Endothelial cell of umbilical vein (primary cell): ENCODE measurements around the gene C6orf89. TPM values are rescaled to one million over a fixed set of nuclear protein-coding genes. Genes with fewer than 3 reads are reported as not detected.

Source experiments
- BruUV-seq: library from RNA; stranded (reverse); fragments of 400-500 nt; replicated peaks from 2 replicates; lab custom pipeline; 2021; lab: Mats Ljungman, UMichigan
- CTCF ChIA-PET: fragments of 300-600, 350-600 bp; sonication (Branson Sonifier 250); formaldehyde crosslinking; loops from one replicate; lab custom pipeline; 2021; ENCODE audit warnings: antibody characterized with exemption, inconsistent platforms; lab: Charles Lee
- POLR2A ChIA-PET: fragments of 300-600, 350-600 bp; sonication (Branson Sonifier 250); formaldehyde crosslinking; loops from one replicate; lab custom pipeline; 2021; ENCODE audit warnings: antibody characterized with exemption, inconsistent platforms; lab: Charles Lee
- DNase-seq: peaks from one replicate; pipeline ENCODE4 v3.0.0-alpha.2; 2011; ENCODE audit warnings: low read depth, low spot score
- FAIRE-seq: peaks from 2 replicates; lab custom pipeline; 2011; peaks lifted over from hg19 to GRCh38; lab: Jason Lieb, UNC
- H2AFZ ChIP-seq: 2 replicates; pipeline ENCODE4 v1.6.0; 2012; ENCODE audit warnings: low read depth, low read length, control low read depth, inconsistent platforms
- H3K27ac ChIP-seq: 2 replicates; pipeline ENCODE4 v1.5.1; 2011; ENCODE audit warnings: low read depth, mild to moderate bottlenecking, control low read depth, low read length, moderate library complexity; ENCODE audit not compliant: insufficient read depth
- H3K27me3 ChIP-seq, 2 experiments: 2 replicates each; pipeline versions ENCODE4 v1.6.0 to v1.6.1; 2011; ENCODE audit warnings: low read length in 2 of 2, mixed read lengths in 1 of 2; ENCODE audit not compliant: control insufficient read depth in 2 of 2, insufficient read depth in 2 of 2
- H3K36me3 ChIP-seq, 2 experiments: 2 replicates in 1 of 2; 3 replicates in 1 of 2; pipeline ENCODE4 v1.5.1; 2011; ENCODE audit warnings: low read length in 2 of 2, mild to moderate bottlenecking in 1 of 2, moderate library complexity in 1 of 2; ENCODE audit not compliant: control insufficient read depth in 2 of 2, insufficient read depth in 2 of 2; ENCODE audit errors: extremely low read depth in 1 of 2
- H3K4me1 ChIP-seq: 3 replicates; pipeline ENCODE4 v1.5.1; 2011; ENCODE audit warnings: mild to moderate bottlenecking, low read length; ENCODE audit not compliant: control insufficient read depth, insufficient read depth; ENCODE audit errors: extremely low read depth
- H3K4me2 ChIP-seq: 2 replicates; pipeline ENCODE4 v1.6.1; 2011; ENCODE audit warnings: low read length, control low read depth, mixed read lengths; ENCODE audit not compliant: insufficient read depth
- H3K4me3 ChIP-seq, 3 experiments: fragments of 200-600 bp in 1 of 3; sonication (generic), shearing (Covaris generic) in 1 of 3; replicated peaks in 1 of 3; 2 replicates each; pipeline ENCODE4 v1.5.1; 2011 to 2016; ENCODE audit warnings: control low read depth in 3 of 3, low read length in 3 of 3, mild to moderate bottlenecking in 2 of 3, inconsistent platforms in 1 of 3, low read depth in 1 of 3, moderate library complexity in 1 of 3; ENCODE audit not compliant: insufficient read depth in 1 of 3
- H3K79me2 ChIP-seq: 2 replicates; pipeline ENCODE4 v1.6.0; 2012; ENCODE audit warnings: low read length, inconsistent platforms; ENCODE audit not compliant: control insufficient read depth, insufficient read depth
- H3K9ac ChIP-seq: replicated peaks from 2 replicates; pipeline ENCODE3; 2011; ENCODE audit warnings: low read length, control low read depth; ENCODE audit not compliant: insufficient read depth; ENCODE audit errors: extremely low read depth
- H3K9me1 ChIP-seq: replicated peaks from 3 replicates; pipeline ENCODE4 v1.6.0; 2011; ENCODE audit warnings: mild to moderate bottlenecking, low read length; ENCODE audit not compliant: control insufficient read depth, insufficient read depth; ENCODE audit errors: extremely low read depth
- H3K9me3 ChIP-seq: replicated peaks from 2 replicates; pipeline ENCODE4 v1.5.1; 2012; ENCODE audit warnings: low read length, inconsistent platforms; ENCODE audit not compliant: control insufficient read depth, insufficient read depth
- H4K20me1 ChIP-seq: replicated peaks from 2 replicates; pipeline ENCODE3; 2011; ENCODE audit warnings: mild to moderate bottlenecking, low read length; ENCODE audit not compliant: control insufficient read depth, insufficient read depth; ENCODE audit errors: extremely low read depth
- EZH2 ChIP-seq: IDR thresholded peaks from 2 replicates; pipeline ENCODE4 v1.6.1; 2012; ENCODE audit warnings: borderline replicate concordance, low read depth, mild to moderate bottlenecking, moderate library complexity, low read length, inconsistent platforms; ENCODE audit not compliant: severe bottlenecking
- FOS ChIP-seq: IDR thresholded peaks from 2 replicates; pipeline ENCODE4 v1.6.1; 2011; ENCODE audit warnings: mild to moderate bottlenecking, low read length, moderate library complexity, borderline replicate concordance; ENCODE audit not compliant: insufficient read depth
- GATA2 ChIP-seq: IDR thresholded peaks from 2 replicates; pipeline ENCODE4 v1.7.0; 2011; ENCODE audit warnings: low read depth, mild to moderate bottlenecking, moderate library complexity, mixed read lengths, low read length; ENCODE audit not compliant: insufficient read length, insufficient read depth
- JUN ChIP-seq: IDR thresholded peaks from 2 replicates; pipeline ENCODE4 v1.6.1; 2011; ENCODE audit warnings: borderline replicate concordance, low read depth; ENCODE audit not compliant: insufficient read length, insufficient read depth
- MYC ChIP-seq: IDR thresholded peaks from one replicate; pipeline ENCODE4 v1.6.1; 2011; ENCODE audit warnings: mild to moderate bottlenecking, low read depth, low read length
- POLR2A ChIP-seq: IDR thresholded peaks from 2 replicates; pipeline ENCODE4 v1.6.1; 2012; ENCODE audit warnings: low read depth, mild to moderate bottlenecking, control low read depth, low read length
- POLR2AphosphoS5 ChIP-seq: IDR thresholded peaks from 2 replicates; pipeline ENCODE4 v1.6.1; 2012; ENCODE audit warnings: low read depth, mild to moderate bottlenecking, control low read depth, low read length, moderate library complexity; ENCODE audit not compliant: insufficient read depth
- dilution Hi-C: fragments of 300-500 bp; cut with MboI; formaldehyde crosslinking; loops from one replicate; pipeline ENCODE4 v1.15.0; 2019; ENCODE audit warnings: low sequenced_read_pairs; ENCODE audit not compliant: extremely low pct_ligation_motif_present
- intact Hi-C: fragments of 100-400 bp; cut with micrococcal nuclease; formaldehyde crosslinking; loops from one replicate; pipeline ENCODE4 v1.10.0; 2022
- polyA plus RNA-seq, 4 experiments: library from polyadenylated mRNA; depleted of rRNA in 3 of 4; stranded (reverse) in 3 of 4; unstranded in 1 of 4; fragments of >200 nt; gene quantifications; 2 replicates each; pipeline versions ENCODE4 v1.2.1 to v1.2.3, GENCODE V29; 2011 to 2012; ENCODE audit warnings: missing spikeins in 1 of 4
- total RNA-seq: library from RNA; stranded (reverse); gene quantifications from 2 replicates; pipeline ENCODE4 v1.2.3, GENCODE V29; 2021
- TF ChIP-seq, protein P1 (sequence below): IDR thresholded peaks from 2 replicates; pipeline ENCODE4 v1.6.1; 2011; ENCODE audit not compliant: insufficient read depth, insufficient read length
- TF ChIP-seq, protein P2 (sequence below), 2 donors: IDR thresholded peaks; 1 replicate in 1 of 2; 2 replicates in 1 of 2; pipeline ENCODE4 v1.5.1; 2011; ENCODE audit warnings: low read length in 2 of 2, mild to moderate bottlenecking in 2 of 2, moderate library complexity in 2 of 2, control low read depth in 1 of 2, inconsistent platforms in 1 of 2, low read depth in 1 of 2; ENCODE audit not compliant: insufficient read depth in 1 of 2; ENCODE audit errors: extremely low read depth in 1 of 2

C6orf89 gene
- total and polyA plus RNA-seq, 2 donors (not counting 3 experiments of a cell fraction or from before 2014, with no cell fraction given), result 18.2 to 34.0 TPM

GRCh38 chr6:36969240-36969691, 83.5 kb downstream of the C6orf89 start:
- no peaks in the 10 kb centered on the region for H3K79me2 ChIP-seq
- POLR2A ChIA-PET, result no interaction called here
- CTCF ChIA-PET, result interaction anchor here (0.6 to 1.2 kb wide), 2 partner anchors 9 to 32 kb away, joined by 3 to 5 read pairs; no protein-coding TSS in a partner anchor
- no peak overlapping the region for H3K27ac ChIP-seq
- no peaks in the 10 kb centered on the region for H3K9me3 ChIP-seq
- BruUV-seq, result no TSS peak
- dilution Hi-C loops, result no loop called here
- no peaks in the 10 kb centered on the region for H3K9me1 ChIP-seq
- H3K27me3 ChIP-seq, result no peaks in the 10 kb centered on the region
- intact Hi-C loops, result no loop called here
- no peak overlapping the region for H3K9ac ChIP-seq
- no peaks in the 10 kb centered on the region for H4K20me1 ChIP-seq
- H3K36me3 ChIP-seq, result peaks cover 28 to 63% of the 10 kb centered on the region in 2 experiments
- H3K4me2 ChIP-seq, result no peak overlapping the region
- H2AFZ ChIP-seq, result no peak overlapping the region
- DNase-seq (no peak), FAIRE-seq (no peak)
- no peaks in the 10 kb centered on the region for H3K4me1 ChIP-seq
- no peak for TF ChIP-seq EZH2
- TF ChIP-seq, protein P1, sequence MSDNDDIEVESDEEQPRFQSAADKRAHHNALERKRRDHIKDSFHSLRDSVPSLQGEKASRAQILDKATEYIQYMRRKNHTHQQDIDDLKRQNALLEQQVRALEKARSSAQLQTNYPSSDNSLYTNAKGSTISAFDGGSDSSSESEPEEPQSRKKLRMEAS, result no peak
- TF ChIP-seq, protein P2, sequence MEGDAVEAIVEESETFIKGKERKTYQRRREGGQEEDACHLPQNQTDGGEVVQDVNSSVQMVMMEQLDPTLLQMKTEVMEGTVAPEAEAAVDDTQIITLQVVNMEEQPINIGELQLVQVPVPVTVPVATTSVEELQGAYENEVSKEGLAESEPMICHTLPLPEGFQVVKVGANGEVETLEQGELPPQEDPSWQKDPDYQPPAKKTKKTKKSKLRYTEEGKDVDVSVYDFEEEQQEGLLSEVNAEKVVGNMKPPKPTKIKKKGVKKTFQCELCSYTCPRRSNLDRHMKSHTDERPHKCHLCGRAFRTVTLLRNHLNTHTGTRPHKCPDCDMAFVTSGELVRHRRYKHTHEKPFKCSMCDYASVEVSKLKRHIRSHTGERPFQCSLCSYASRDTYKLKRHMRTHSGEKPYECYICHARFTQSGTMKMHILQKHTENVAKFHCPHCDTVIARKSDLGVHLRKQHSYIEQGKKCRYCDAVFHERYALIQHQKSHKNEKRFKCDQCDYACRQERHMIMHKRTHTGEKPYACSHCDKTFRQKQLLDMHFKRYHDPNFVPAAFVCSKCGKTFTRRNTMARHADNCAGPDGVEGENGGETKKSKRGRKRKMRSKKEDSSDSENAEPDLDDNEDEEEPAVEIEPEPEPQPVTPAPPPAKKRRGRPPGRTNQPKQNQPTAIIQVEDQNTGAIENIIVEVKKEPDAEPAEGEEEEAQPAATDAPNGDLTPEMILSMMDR (IDR thresholded peaks at IDR 0.05; ENCODE audit: extremely low read depth in 1 of 2, insufficient read depth in 1 of 2, low read depth in 1 of 2, low read length in 2 of 2), result no peak
- no peak for TF ChIP-seq GATA2
- no peak for TF ChIP-seq POLR2AphosphoS5
- TF ChIP-seq MYC, result no peak
- TF ChIP-seq FOS, result no peak
- TF ChIP-seq JUN, result no peak
- no peak for TF ChIP-seq POLR2A
- no peak overlapping the region for H3K4me3 ChIP-seq
